ENCODE measurements around the gene AGBL4.
"Not testable (repeated sequence)": the region's sequence is repeated elsewhere in the genome, so short reads cannot be mapped to it uniquely, and the experiment has no call there.

Gene AGBL4

DNA sequence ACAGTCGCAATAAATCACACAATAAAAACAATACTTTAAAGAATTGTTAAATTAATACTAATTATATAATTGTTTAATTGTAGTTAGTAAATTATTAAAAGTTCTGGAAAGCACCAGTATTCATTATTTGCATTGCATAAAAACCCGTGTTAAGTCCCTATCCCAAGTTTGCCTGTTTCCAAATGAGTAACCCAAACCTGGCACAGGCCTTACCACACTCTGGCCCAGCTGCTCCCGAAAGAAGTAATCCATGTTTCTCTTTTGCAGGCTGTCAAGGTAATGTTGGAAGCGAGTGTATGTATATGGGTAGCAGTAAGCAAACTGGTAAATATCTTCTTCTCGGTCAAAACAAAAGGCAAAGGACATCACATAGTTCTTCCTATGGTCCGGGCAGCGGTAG, 978.4 kb downstream of the AGBL4 start:
- TF ChIP-seq, protein P1, sequence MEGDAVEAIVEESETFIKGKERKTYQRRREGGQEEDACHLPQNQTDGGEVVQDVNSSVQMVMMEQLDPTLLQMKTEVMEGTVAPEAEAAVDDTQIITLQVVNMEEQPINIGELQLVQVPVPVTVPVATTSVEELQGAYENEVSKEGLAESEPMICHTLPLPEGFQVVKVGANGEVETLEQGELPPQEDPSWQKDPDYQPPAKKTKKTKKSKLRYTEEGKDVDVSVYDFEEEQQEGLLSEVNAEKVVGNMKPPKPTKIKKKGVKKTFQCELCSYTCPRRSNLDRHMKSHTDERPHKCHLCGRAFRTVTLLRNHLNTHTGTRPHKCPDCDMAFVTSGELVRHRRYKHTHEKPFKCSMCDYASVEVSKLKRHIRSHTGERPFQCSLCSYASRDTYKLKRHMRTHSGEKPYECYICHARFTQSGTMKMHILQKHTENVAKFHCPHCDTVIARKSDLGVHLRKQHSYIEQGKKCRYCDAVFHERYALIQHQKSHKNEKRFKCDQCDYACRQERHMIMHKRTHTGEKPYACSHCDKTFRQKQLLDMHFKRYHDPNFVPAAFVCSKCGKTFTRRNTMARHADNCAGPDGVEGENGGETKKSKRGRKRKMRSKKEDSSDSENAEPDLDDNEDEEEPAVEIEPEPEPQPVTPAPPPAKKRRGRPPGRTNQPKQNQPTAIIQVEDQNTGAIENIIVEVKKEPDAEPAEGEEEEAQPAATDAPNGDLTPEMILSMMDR (conservative IDR thresholded peaks at IDR 0.05; ENCODE audit: low read depth, low read length), result no peak
- H3K4me3 ChIP-seq (ENCODE audit: low read depth, low read length), result no peak overlapping the region
- no peak for DNase-seq (ENCODE audit: low read depth)

GRCh38 chr1:49036700-49037099, 987.1 kb downstream of the AGBL4 start:
- no peak for DNase-seq (ENCODE audit: low read depth)
- TF ChIP-seq, protein P1 (conservative IDR thresholded peaks at IDR 0.05; ENCODE audit: low read depth, low read length), result peak; percentile 4
- H3K4me3 ChIP-seq (ENCODE audit: low read depth, low read length), result no peak overlapping the region

- H3K4me3 ChIP-seq (ENCODE audit: low read depth, low read length), result no peak overlapping the region
- TF ChIP-seq, protein P1 (conservative IDR thresholded peaks at IDR 0.05; ENCODE audit: low read depth, low read length), result no peak
- DNase-seq (ENCODE audit: low read depth), result no peak
Measured at GRCh38 chr1:49028396-49028795, 995.4 kb downstream of the AGBL4 start.

GRCh38 chr1:49026230-49026811, 997.4 kb downstream of the AGBL4 start:
- TF ChIP-seq, protein P1 (conservative IDR thresholded peaks at IDR 0.05; ENCODE audit: low read depth, low read length), result no peak
- no peak for DNase-seq (ENCODE audit: low read depth)

GRCh38 chr1:49016030-49016977, 1007.5 kb downstream of the AGBL4 start:
- TF ChIP-seq, protein P1 (conservative IDR thresholded peaks at IDR 0.05; ENCODE audit: low read depth, low read length), result no peak
- H3K4me3 ChIP-seq (ENCODE audit: low read depth, low read length), result no peak overlapping the region
- DNase-seq (ENCODE audit: low read depth), result no peak

More at GRCh38 chr1:49026230-49026811, 997.4 kb downstream of the AGBL4 start:
- H3K4me3 ChIP-seq (ENCODE audit: low read depth, low read length), result no peak overlapping the region

- no peak for DNase-seq (ENCODE audit: low read depth)
- TF ChIP-seq, protein P1 (conservative IDR thresholded peaks at IDR 0.05; ENCODE audit: low read depth, low read length), result no peak
Measured at GRCh38 chr1:49013079-49013478, 1010.7 kb downstream of the AGBL4 start.

DNA sequence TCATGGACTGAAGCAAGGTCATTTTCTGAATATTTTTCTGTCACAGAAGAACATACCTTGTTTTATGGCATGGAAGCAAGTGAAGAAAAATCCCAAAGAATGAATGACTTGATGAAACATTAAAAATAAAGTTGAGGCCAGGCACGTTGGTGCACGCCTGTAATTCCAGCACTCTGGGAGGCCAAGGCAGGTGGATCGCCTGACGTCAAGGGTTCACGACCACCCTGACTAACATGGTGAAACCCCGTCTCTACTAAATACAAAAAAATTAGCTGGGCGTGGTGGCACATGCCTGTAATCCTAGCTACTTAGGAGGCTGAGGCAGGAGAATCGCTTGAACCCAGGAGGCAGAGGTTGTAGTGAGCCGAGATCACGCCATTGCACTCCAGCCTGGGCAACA, 1020.8 kb downstream of the AGBL4 start:
- H3K4me3 ChIP-seq (ENCODE audit: low read depth, low read length); DNase-seq (ENCODE audit: low read depth): not testable (repeated sequence)

More at GRCh38 chr1:49013079-49013478, 1010.7 kb downstream of the AGBL4 start:
- H3K4me3 ChIP-seq (ENCODE audit: low read depth, low read length), result no peak overlapping the region

Measured in choroid plexus epithelial cell (primary cell).